Activated naive CD4-positive, alpha-beta T cell treated with anti-CD3 and anti-CD28 coated beads, Interleukin-2, amount 10 ng/mL, durations not matched to agents 7 days and 5 days (primary cell): ENCODE results near the gene RBAK.
"Not testable (repeated sequence)": the region's sequence is repeated elsewhere in the genome, so short reads cannot be mapped to it uniquely, and the experiment has no call there.

Experiments used
- CTCF ChIA-PET: fragments of 350-600 bp; sonication (Branson Sonifier 250); formaldehyde crosslinking; loops from one replicate; lab custom pipeline; 2021; ENCODE audit warnings: antibody characterized with exemption; lab: Charles Lee
- DNase-seq: peaks from one replicate; pipeline ENCODE4 v3.0.0-alpha.2; 2020
- H3K27ac Mint-ChIP-seq: one replicate; pipeline ENCODE4 v1.8.0; 2021; ENCODE audit warnings: mild to moderate bottlenecking, moderate library complexity, mixed read lengths
- H3K27me3 Mint-ChIP-seq: one replicate; pipeline ENCODE4 v1.8.0; 2021; ENCODE audit warnings: mild to moderate bottlenecking, mixed read lengths
- H3K36me3 Mint-ChIP-seq: one replicate; pipeline ENCODE4 v1.8.0; 2021; ENCODE audit warnings: mixed read lengths
- H3K4me1 Mint-ChIP-seq: one replicate; pipeline ENCODE4 v1.8.0; 2021; ENCODE audit warnings: mixed read lengths
- H3K4me3 Mint-ChIP-seq: one replicate; pipeline ENCODE4 v1.8.0; 2021; ENCODE audit warnings: mild to moderate bottlenecking, moderate library complexity, mixed read lengths
- H3K9me3 Mint-ChIP-seq: one replicate; pipeline ENCODE4 v1.8.0; 2021; ENCODE audit warnings: mixed read lengths

The RBAK gene

GRCh38 chr7:5027796-5028410 is 17.8 kb upstream of the RBAK start:
- H3K36me3 Mint-ChIP-seq, result peaks cover 11% of the 10 kb centered on the region
- H3K4me1 Mint-ChIP-seq, H3K27me3 Mint-ChIP-seq, H3K27ac Mint-ChIP-seq, CTCF ChIA-PET, H3K4me3 Mint-ChIP-seq, H3K9me3 Mint-ChIP-seq, DNase-seq: not testable (repeated sequence)

DNA sequence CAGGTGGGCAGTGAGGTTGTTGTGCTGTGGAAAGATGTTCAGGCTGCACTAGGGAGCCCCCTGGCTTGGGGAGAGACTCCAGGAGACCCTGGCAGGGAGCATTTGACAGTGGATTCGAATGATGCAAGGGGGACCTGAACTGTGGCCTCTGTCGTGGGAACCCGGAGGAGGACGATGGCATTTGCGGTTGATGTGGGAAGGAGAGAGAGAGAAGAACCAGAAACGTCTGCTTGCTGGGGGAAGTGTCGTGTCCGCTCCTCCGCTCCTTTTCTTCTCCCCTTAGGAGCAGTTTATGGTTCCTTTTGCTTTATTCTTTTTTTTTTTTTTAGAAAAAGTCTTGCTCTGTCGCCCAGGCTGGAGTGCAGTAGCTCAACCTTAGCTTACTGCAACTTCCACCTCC is 12.5 kb upstream of the RBAK start:
- CTCF ChIA-PET, H3K4me1 Mint-ChIP-seq, H3K27ac Mint-ChIP-seq: not testable (repeated sequence)

DNA sequence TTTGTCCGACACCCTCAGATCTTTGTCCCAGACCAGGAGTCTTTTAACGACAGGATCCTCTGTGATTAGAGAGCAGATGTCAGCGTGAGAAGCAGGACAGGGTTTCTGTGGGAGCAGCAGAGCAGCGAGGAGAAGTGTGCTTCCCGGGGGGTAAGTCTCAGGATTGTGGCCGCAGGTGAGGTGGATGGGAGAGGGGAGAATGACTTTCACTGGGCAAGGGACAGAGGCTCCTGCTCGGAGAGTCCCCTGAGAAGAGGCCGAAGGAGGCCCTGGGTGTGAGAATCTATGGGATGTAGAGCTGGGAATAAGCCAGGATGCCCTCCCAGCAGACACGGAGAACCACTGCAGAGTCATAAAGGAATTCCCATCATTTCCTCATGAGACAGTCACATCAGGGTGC is 10.4 kb upstream of the RBAK start:
- no peak overlapping the region for H3K27ac Mint-ChIP-seq

More for the DNA sequence above, 12.5 kb upstream of the RBAK start:
- H3K9me3 Mint-ChIP-seq, H3K27me3 Mint-ChIP-seq, H3K4me3 Mint-ChIP-seq, DNase-seq, H3K36me3 Mint-ChIP-seq: not testable (repeated sequence)

GRCh38 chr7:5036446-5036845 is 9.2 kb upstream of the RBAK start:
- H3K4me1 Mint-ChIP-seq, result peaks cover 9% of the 10 kb centered on the region
- no peak for DNase-seq
- H3K4me3 Mint-ChIP-seq, result no peak overlapping the region
- no peaks in the 10 kb centered on the region for H3K9me3 Mint-ChIP-seq
- no peak overlapping the region for H3K27ac Mint-ChIP-seq
- CTCF ChIA-PET, result interaction anchor here (0.8 kb wide), 1 partner anchor 47 kb away, joined by 3 read pairs; no protein-coding TSS in a partner anchor
- no peaks in the 10 kb centered on the region for H3K27me3 Mint-ChIP-seq
- H3K36me3 Mint-ChIP-seq, result no peaks in the 10 kb centered on the region

More for the DNA sequence above, 10.4 kb upstream of the RBAK start:
- Mint-ChIP-seq H3K27me3 (no peaks in the 10 kb centered on the region), H3K4me1 (peaks cover 1% of the 10 kb centered on the region), H3K9me3 (no peaks in the 10 kb centered on the region), H3K36me3 (no peaks in the 10 kb centered on the region), H3K4me3 (no peak overlapping the region)
- CTCF ChIA-PET, result no interaction called here
- DNase-seq, result no peak

DNA sequence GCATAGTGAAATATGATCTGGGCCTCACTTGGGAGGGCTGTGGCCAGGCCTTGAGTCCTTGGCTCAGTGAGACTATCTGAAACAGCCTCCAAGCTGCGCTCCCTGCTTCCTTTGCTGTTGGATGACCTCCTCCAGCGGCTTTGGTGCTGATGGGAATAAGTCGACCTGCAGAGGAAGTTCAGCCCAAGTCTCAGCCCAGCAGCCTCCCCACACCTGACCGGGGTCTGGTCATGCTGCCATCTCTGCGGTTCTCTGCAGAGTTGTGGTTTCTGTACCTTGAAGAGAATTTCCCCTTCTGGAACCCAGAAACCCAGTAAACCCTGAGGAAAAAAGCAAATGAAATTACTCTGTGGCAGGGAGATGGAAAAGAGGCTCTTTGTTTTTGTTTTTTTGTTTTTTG is 4.6 kb upstream of the RBAK start:
- H3K27me3 Mint-ChIP-seq, result peaks cover 6% of the 10 kb centered on the region
- CTCF ChIA-PET, result no interaction called here
- peak; percentile 25 for DNase-seq
- peaks cover 22% of the 10 kb centered on the region for H3K4me1 Mint-ChIP-seq
- peaks cover 5% of the 10 kb centered on the region for H3K9me3 Mint-ChIP-seq
- H3K27ac Mint-ChIP-seq, result no peak overlapping the region
- peaks cover 5% of the 10 kb centered on the region for H3K36me3 Mint-ChIP-seq
- H3K4me3 Mint-ChIP-seq, result no peak overlapping the region

- H3K4me1 Mint-ChIP-seq, result peaks cover 37% of the 10 kb centered on the region
- H3K27ac Mint-ChIP-seq, result no peak overlapping the region
- no peak overlapping the region for H3K4me3 Mint-ChIP-seq
- H3K27me3 Mint-ChIP-seq, result peaks cover 6% of the 10 kb centered on the region
- CTCF ChIA-PET, result no interaction called here
- peaks cover 5% of the 10 kb centered on the region for H3K9me3 Mint-ChIP-seq
- peaks cover 14% of the 10 kb centered on the region for H3K36me3 Mint-ChIP-seq
- no peak for DNase-seq
These were observed 2.0 kb upstream of the RBAK start for GRCh38 chr7:5043661-5044060.

- CTCF ChIA-PET, DNase-seq, H3K27me3 Mint-ChIP-seq: not testable (repeated sequence)
- H3K9me3 Mint-ChIP-seq, result peaks cover 18% of the 10 kb centered on the region
- H3K4me1 Mint-ChIP-seq, result peaks cover 38% of the 10 kb centered on the region
- peaks cover 38% of the 10 kb centered on the region for H3K36me3 Mint-ChIP-seq
- peak overlapping the region; percentile 83 for H3K4me3 Mint-ChIP-seq
- H3K27ac Mint-ChIP-seq, result peak overlapping the region; percentile 80
These were observed 705 bp downstream of the RBAK start for GRCh38 chr7:5046397-5046732.

DNA sequence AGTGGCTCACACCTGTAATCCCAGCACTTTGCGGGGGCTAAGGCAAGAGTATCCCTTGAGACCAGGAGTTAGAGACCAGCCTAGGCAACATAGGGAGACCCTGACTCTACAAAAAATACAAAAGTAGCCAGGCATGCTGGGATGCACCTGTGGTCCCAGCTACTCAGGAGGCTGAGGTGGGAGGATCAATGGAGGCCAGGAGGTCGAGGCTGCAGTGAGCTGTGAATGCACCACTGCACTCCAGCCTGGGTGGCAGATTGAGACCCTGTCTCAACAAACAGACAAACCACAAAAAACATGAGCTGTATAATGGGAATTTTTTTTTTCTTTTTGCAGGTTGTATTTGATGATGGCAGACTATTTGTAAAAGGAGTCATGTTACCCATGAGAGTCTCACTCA is 1.5 kb downstream of the RBAK start:
- peak overlapping the region; percentile 83 for H3K4me3 Mint-ChIP-seq
- peaks cover 45% of the 10 kb centered on the region for H3K36me3 Mint-ChIP-seq
- peaks cover 25% of the 10 kb centered on the region for H3K9me3 Mint-ChIP-seq
- H3K27me3 Mint-ChIP-seq, H3K27ac Mint-ChIP-seq, DNase-seq, CTCF ChIA-PET: not testable (repeated sequence)
- peaks cover 32% of the 10 kb centered on the region for H3K4me1 Mint-ChIP-seq

GRCh38 chr7:5050676-5051075 is 5.0 kb downstream of the RBAK start:
- H3K9me3 Mint-ChIP-seq, result peaks cover 44% of the 10 kb centered on the region
- peaks cover 1% of the 10 kb centered on the region for H3K27me3 Mint-ChIP-seq
- H3K27ac Mint-ChIP-seq, result no peak overlapping the region
- peaks cover 71% of the 10 kb centered on the region for H3K36me3 Mint-ChIP-seq
- H3K4me1 Mint-ChIP-seq, result peaks cover 24% of the 10 kb centered on the region
- no peak for DNase-seq
- CTCF ChIA-PET, result no interaction called here
- H3K4me3 Mint-ChIP-seq, result no peak overlapping the region

- H3K9me3 Mint-ChIP-seq, result peaks cover 50% of the 10 kb centered on the region
- peaks cover 78% of the 10 kb centered on the region for H3K36me3 Mint-ChIP-seq
- H3K4me1 Mint-ChIP-seq, result peaks cover 19% of the 10 kb centered on the region
- DNase-seq, H3K4me3 Mint-ChIP-seq, H3K27ac Mint-ChIP-seq, H3K27me3 Mint-ChIP-seq, CTCF ChIA-PET: not testable (repeated sequence)
These were observed 6.1 kb downstream of the RBAK start for GRCh38 chr7:5051731-5052130.

- Mint-ChIP-seq H3K27me3 (no peaks in the 10 kb centered on the region), H3K36me3 (peaks cover 88% of the 10 kb centered on the region), H3K27ac (no peak overlapping the region), H3K9me3 (peaks cover 58% of the 10 kb centered on the region), H3K4me1 (peaks cover 14% of the 10 kb centered on the region), H3K4me3 (no peak overlapping the region)
- CTCF ChIA-PET, result no interaction called here
- DNase-seq, result no peak
These were observed 7.5 kb downstream of the RBAK start for GRCh38 chr7:5053175-5053574.

- no peak for DNase-seq
- H3K36me3 Mint-ChIP-seq, result peaks cover 90% of the 10 kb centered on the region
- no peaks in the 10 kb centered on the region for H3K4me1 Mint-ChIP-seq
- H3K9me3 Mint-ChIP-seq, result peaks cover 91% of the 10 kb centered on the region
- no peaks in the 10 kb centered on the region for H3K27me3 Mint-ChIP-seq
- CTCF ChIA-PET, result no interaction called here
- no peak overlapping the region for H3K4me3 Mint-ChIP-seq
- H3K27ac Mint-ChIP-seq, result peak overlapping the region; percentile 11
These were observed 18.0 kb downstream of the RBAK start for GRCh38 chr7:5063698-5064097.

DNA sequence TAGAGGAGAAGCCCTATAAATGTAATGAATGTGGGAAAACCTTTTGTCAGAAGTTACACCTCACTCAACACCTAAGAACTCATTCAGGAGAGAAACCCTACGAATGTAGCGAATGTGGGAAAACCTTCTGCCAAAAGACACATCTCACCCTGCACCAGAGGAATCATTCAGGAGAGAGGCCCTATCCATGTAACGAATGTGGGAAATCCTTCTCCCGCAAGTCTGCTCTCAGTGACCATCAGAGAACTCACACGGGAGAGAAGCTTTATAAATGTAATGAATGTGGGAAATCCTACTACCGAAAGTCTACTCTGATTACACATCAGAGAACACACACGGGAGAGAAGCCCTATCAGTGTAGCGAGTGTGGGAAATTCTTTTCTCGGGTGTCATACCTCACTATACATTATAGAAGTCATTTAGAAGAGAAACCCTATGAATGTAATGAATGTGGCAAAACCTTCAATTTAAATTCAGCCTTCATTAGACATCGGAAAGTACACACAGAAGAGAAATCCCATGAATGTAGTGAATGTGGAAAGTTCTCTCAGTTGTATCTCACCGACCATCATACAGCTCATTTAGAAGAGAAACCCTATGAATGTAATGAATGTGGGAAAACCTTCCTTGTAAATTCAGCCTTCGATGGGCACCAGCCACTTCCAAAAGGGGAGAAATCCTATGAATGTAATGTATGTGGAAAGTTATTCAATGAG is 18.9 kb downstream of the RBAK start:
- CTCF ChIA-PET, result no interaction called here
- no peak overlapping the region for H3K27ac Mint-ChIP-seq
- H3K4me1 Mint-ChIP-seq, result no peaks in the 10 kb centered on the region
- DNase-seq, result no peak
- no peaks in the 10 kb centered on the region for H3K27me3 Mint-ChIP-seq
- peak overlapping the region; percentile 26 for H3K4me3 Mint-ChIP-seq
- peaks cover 85% of the 10 kb centered on the region for H3K36me3 Mint-ChIP-seq
- peaks cover 92% of the 10 kb centered on the region for H3K9me3 Mint-ChIP-seq

GRCh38 chr7:5065107-5065407 is 19.4 kb downstream of the RBAK start:
- CTCF ChIA-PET, result no interaction called here
- Mint-ChIP-seq H3K36me3 (peaks cover 84% of the 10 kb centered on the region), H3K4me3 (no peak overlapping the region), H3K27me3 (no peaks in the 10 kb centered on the region), H3K9me3 (peaks cover 92% of the 10 kb centered on the region), H3K4me1 (no peaks in the 10 kb centered on the region), H3K27ac (peak overlapping the region; percentile 19)
- no peak for DNase-seq

DNA sequence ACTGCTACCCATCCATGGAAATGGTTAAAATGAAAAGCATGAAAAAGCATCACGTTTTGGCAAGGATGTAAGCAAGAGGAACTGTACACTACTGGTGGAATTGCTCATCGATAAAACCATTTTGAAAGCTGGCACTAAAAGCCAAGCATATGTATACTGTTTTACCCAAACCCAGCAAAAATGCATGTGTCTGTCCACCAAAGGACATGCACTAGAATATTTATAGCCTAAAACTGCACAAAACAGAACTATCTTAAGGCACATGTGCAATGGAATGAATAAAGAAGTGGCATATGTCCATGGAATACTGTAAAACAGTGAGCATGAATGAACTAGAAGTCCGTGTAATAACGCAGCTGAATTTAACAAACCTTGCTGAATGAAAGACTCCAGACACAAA is 22.9 kb downstream of the RBAK start:
- Mint-ChIP-seq H3K27ac (no peak overlapping the region), H3K4me1 (peaks cover 11% of the 10 kb centered on the region), H3K9me3 (peaks cover 73% of the 10 kb centered on the region), H3K27me3 (peaks cover 23% of the 10 kb centered on the region), H3K4me3 (no peak overlapping the region), H3K36me3 (peaks cover 63% of the 10 kb centered on the region)
- DNase-seq, result no peak
- CTCF ChIA-PET, result no interaction called here
